ENCODE measurements around the gene FAM227B.
"Not testable (repeated sequence)": the region's sequence is repeated elsewhere in the genome, so short reads cannot be mapped to it uniquely, and the experiment has no call there.

FAM227B gene

GRCh38 chr15:49382394-49382793 lies 238.2 kb downstream of the FAM227B start:
- TF ChIP-seq CTCF (IDR thresholded peaks at IDR 0.05; ENCODE audit: borderline replicate concordance, insufficient read depth, low read depth, low read length) = no peak
- H3K4me3 ChIP-seq (ENCODE audit: low read depth, low read length) = no peak overlapping the region

GRCh38 chr15:49380912-49381311 lies 239.7 kb downstream of the FAM227B start:
- no peak overlapping the region for H3K4me3 ChIP-seq (ENCODE audit: low read depth, low read length)
- TF ChIP-seq CTCF (IDR thresholded peaks at IDR 0.05; ENCODE audit: borderline replicate concordance, insufficient read depth, low read depth, low read length) = no peak

- no peak overlapping the region for H3K4me3 ChIP-seq (ENCODE audit: low read depth, low read length)
- TF ChIP-seq CTCF (IDR thresholded peaks at IDR 0.05; ENCODE audit: borderline replicate concordance, insufficient read depth, low read depth, low read length) = no peak
Observed at GRCh38 chr15:49379996-49380395, 240.6 kb downstream of the FAM227B start.

GRCh38 chr15:49372366-49372765 lies 248.3 kb downstream of the FAM227B start:
- no peak overlapping the region for H3K4me3 ChIP-seq (ENCODE audit: low read depth, low read length)
- no peak for TF ChIP-seq CTCF (IDR thresholded peaks at IDR 0.05; ENCODE audit: borderline replicate concordance, insufficient read depth, low read depth, low read length)

- H3K4me3 ChIP-seq (ENCODE audit: low read depth, low read length) = no peak overlapping the region
- TF ChIP-seq CTCF (IDR thresholded peaks at IDR 0.05; ENCODE audit: borderline replicate concordance, insufficient read depth, low read depth, low read length) = no peak
Observed at GRCh38 chr15:49370782-49371181, 249.8 kb downstream of the FAM227B start.

GRCh38 chr15:49366496-49366895 lies 254.1 kb downstream of the FAM227B start:
- H3K4me3 ChIP-seq (ENCODE audit: low read depth, low read length) = no peak overlapping the region
- no peak for TF ChIP-seq CTCF (IDR thresholded peaks at IDR 0.05; ENCODE audit: borderline replicate concordance, insufficient read depth, low read depth, low read length)

- no peak for TF ChIP-seq CTCF (IDR thresholded peaks at IDR 0.05; ENCODE audit: borderline replicate concordance, insufficient read depth, low read depth, low read length)
- H3K4me3 ChIP-seq (ENCODE audit: low read depth, low read length) = no peak overlapping the region
Observed at GRCh38 chr15:49361370-49361769, 259.2 kb downstream of the FAM227B start.

- not testable (repeated sequence) for H3K4me3 ChIP-seq (ENCODE audit: low read depth, low read length)
Observed at GRCh38 chr15:49354439-49354838, 266.2 kb downstream of the FAM227B start.
